ENCODE results near the gene TMC6.
"Not testable (repeated sequence)": the region's sequence is repeated elsewhere in the genome, so short reads cannot be mapped to it uniquely, and the experiment has no call there.

The TMC6 gene

DNA sequence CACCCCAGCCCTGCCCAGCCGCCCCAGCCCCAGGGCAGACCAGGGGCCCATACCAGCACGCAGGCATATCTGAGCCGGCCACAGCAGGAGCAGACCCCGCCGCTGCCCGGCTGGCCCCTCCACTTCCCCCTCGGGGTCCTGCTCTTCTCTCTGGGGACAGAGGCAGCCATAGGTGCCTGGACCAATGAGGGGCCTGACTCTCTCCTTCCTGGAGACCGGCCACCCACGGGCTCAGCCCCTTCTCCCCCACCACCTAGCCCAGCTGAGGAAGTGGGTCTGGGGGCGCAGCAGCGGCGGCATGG lies 3.8 kb downstream of the TMC6 start:
- DNase-seq (ENCODE audit: low read depth, low spot score) = no peak

DNA sequence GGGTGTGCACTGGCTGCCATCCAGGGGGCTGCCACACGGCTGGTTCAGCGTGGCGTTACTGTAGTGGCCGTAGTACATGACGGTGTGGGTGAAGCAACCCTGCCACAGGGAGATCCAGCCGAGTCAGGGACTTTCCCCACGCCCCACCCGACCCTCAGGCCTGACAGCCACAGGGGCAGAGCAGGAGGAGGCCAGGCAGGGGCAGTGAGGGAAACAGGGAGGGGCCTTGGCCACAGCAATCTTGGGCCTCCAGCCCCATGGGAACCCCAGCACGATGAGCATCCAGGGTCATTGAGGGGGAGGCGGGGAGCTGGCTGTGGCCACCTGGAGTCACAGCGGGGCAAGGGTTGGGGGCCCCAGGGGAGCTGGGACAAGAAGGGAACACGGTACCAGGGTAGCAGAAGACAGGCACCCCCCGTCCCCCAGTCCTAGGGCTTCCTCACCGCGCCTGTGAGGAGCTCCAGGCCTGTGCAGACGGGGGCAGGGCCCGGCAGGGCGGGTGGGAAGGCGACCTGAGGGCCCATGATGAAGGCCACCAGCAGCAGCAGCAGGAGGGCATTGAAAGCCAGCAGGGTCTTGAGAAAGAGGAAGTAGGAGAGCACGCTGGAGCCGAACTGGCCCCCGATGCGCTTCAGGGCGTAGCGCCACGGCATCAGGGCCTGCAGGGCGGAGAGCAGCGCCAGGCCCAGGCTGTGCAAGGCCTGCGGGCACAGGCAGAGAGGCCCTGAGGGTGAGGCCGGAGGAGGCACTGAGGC lies 4.3 kb downstream of the TMC6 start:
- DNase-seq (ENCODE audit: low read depth, low spot score) = no peak

DNA sequence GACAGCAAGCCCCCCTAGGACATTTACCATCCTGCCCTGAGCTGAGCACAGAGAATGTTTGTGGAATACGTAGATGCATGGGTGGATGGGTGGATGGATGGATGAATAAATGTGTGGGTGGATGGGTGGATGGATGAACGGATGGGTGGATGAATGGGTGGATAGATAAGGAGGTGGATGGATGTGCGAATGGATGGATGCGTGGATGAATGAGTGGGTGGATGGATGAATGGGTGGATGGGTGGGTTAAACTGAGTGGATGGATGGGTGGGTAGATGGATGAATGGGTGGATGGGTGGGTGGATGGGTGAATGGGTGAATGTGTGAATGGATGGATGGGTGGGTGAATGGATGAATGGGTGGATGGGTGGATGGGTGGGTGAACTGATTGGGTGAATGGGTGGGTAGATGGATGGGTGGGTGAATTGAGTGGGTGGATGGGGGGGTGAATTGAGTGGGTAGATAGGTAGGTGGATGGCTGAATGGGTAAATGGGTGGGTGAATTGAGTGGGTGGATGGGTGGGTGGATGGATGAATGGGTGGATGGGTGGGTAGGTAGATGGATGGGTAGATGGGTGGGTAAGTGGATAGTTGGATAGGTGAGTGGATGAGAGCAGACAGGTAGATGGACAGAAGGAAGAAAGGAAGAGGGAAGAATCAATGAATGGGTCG lies 5.2 kb downstream of the TMC6 start:
- no peak for DNase-seq (ENCODE audit: low read depth, low spot score)

GRCh38 chr17:78122931-78123249 lies 5.7 kb downstream of the TMC6 start:
- no peak for DNase-seq (ENCODE audit: low read depth, low spot score)

DNA sequence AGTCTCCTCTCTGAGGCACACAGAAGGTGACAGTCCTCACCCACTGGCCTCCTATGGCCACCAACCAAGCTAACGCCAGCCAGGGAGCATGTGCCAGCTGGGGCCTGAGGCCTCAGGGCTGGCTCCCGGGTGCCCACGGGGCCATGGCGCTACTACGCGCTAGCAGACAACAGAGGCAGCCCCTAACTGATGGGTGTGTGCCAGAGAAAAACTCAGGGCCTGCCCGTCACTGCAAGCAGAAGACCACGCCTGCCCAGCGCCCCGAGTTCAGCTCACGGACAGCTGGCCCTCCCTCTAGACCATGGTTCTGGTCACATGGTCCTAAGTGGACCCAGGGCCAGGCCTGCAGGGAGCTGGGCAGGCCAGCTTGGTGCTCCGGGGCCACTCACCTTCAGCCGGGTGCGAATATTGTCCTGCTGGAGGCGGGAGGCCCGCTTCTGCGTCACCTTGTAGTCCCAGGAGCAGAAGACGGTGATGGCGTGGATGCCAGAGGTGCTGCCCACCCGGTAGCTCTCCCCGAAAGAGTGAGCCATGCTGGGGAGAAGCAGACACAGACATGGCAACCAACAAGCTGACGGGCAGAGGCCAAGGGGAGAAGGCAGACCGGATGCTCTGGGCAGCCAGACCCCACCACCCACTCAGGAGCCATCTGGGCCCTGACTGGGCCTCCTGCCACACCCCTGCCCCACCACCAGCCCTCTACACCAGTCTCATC lies 6.2 kb downstream of the TMC6 start:
- no peak for DNase-seq (ENCODE audit: low read depth, low spot score)

DNA sequence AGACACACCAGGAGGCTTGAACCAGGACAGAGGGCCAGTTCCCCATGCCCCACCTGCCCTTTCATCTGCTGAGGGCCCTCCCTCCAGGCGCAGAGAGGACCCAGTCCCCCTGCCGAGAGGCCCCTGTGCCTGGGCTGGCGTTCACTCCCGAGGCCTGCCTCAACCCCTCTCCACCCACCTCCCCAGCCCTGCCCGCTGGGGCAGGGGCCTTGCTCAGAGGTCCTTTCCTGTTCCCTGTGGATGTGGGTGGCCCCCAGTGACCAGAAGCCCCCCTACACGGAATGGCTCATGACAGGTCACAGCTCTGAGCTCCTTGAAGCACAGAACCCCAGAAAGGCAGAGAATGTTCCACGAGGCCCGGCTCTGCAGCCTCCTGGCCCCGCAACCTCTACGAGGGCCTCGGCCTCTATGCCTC lies 6.7 kb downstream of the TMC6 start:
- DNase-seq (ENCODE audit: low read depth, low spot score) = no peak

DNA sequence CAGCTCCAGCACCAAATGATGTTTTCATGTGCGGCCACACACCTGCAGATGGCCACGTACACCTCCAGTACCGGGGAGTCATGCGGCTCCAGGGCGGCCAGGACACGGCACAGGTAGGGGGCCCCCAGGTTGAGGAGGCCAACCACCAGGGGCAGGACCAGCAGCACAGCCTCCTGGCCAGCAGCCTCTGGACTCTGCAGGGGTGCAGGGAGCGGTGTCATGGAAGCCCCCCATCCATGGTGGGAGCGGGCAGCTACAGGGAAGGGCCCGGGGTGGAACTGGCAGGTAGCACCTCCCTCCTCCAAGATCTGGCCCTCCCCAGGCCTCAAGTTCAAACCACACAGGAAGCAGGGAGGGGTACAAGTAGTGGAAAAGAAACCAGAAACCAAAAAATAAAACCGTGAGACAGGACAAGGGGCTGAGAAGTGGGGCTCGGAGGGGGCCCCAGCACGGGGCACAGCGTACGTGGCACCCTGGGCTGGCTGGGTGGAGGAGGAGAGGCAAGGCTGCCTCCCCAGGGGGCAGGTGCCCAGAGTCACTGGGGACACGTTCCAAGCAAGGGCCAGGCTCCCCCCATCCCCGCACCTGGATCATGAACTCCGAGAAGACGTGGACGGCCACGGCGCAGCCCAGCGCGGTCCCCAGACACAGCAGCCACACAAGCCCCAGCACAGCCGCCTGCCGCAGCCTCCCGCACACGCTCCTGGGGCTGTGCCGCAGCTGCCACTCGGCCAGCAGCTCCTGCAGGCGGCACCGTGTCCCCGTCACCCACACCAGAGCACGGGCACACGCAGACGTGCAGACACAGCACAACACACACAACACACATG lies 7.4 kb downstream of the TMC6 start:
- no peak for DNase-seq (ENCODE audit: low read depth, low spot score)

DNA sequence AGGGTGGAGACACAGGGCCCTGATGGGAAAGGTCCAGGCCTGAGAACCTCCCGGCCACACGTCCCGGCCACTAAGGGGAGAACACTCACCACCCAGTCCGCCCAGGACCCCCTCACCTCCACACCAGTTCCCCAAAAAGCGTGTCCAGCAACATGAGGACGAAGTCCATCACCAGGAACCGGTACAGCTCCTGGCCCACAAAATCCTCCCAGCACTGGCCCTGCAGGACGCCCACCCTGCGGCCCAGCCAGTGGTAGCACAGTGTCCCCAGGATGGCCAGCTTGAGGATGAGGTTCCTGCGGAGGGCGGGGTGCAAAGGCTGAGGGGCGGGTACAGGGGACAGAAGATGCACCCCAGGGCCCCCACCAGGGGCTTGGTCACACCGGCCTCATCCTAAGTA lies 8.0 kb downstream of the TMC6 start:
- DNase-seq (ENCODE audit: low read depth, low spot score) = no peak

DNA sequence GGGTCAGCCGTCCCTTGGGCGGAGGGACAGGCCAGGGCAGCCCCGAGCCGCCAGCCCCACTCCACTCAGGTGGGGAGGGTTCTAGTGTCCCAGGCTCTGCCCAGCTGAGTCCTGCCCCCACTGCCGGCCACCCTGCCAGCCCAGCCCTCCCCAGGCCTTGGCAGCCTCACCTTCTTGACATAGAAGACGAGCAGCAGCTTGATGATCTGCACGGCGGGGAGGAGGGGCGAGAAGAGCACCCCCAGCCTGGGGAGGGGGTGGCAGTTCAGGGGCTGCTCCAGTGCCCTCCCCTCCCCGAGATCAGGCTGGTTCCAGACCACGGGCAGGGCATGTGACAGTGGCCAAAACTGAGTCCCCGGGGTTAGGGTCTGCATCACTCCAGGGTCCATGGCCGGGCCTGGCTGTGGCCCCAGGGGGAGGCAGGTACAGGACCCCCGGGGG lies 9.7 kb downstream of the TMC6 start:
- DNase-seq (ENCODE audit: low read depth, low spot score) = no peak

DNA sequence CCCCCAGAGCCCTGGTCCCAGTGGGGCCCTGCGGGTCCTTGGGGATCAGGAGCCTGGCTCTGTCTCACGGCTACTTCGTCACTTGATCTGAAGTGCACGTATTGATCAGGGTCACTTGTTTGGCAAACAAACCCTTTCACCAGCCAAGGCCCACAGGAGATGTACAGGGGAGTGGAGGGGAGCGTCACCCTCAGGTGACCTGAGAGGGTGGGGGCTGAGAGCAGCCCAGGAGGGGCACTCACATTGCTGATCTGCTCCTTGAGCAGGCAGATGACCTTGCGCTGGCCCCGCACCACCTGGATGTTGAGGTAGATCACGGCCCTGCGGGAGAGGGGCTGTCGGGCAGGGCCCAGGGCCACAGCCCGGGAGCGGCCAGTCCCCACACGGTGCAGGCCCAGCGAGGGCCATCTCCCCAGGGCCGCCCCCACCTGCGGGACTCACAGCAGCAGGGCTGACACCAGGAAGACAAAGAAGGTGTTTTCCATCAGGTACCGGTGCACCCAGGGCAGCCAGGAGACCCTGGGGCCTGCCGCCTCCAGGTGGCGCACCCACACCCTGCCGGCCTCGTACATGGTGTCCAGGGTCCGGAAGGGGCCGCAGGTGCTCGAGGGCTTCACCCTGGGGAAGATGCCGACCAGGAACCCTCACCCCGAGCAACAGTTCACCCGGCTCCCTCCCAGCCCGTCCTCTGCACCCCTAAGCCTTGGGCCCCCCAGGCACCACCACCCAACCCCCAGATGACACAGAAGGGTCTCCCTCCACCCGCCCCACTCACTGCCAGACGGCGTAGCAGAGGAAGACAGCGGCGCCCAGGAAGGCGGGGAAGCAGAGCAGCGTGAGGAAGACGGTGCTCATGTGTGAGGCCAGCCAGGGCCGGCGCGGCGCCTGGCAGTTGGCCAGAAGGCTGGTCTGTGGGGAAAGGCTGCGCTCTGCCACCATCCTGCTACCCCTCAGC lies 11.3 kb downstream of the TMC6 start:
- DNase-seq (ENCODE audit: low read depth, low spot score) = no peak

DNA sequence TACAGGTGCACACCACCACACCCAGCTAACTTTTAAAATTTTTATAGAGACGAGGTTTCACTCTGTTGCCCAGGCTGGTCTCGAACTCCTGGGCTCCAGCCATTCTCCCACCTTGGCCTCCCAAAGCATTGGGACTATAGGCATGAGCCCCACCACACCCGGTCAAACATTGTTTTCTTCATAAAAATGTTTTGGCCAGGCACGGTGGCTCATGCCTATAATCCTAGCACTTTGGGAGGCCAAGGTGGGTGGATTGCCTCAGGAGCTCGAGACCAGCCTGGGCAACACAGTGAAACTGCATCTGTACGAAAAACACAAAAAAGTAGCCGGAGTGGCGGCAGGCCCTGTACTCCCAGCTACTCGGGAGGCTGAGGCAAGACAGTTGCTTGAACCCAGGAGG lies 12.1 kb downstream of the TMC6 start:
- DNase-seq (ENCODE audit: low read depth, low spot score) = no peak

- not testable (repeated sequence) for DNase-seq (ENCODE audit: low read depth, low spot score)
Measured at GRCh38 chr17:78115803-78116202, 12.8 kb downstream of the TMC6 start.

- DNase-seq (ENCODE audit: low read depth, low spot score) = no peak
Measured at GRCh38 chr17:78114831-78115723, 13.5 kb downstream of the TMC6 start.

DNA sequence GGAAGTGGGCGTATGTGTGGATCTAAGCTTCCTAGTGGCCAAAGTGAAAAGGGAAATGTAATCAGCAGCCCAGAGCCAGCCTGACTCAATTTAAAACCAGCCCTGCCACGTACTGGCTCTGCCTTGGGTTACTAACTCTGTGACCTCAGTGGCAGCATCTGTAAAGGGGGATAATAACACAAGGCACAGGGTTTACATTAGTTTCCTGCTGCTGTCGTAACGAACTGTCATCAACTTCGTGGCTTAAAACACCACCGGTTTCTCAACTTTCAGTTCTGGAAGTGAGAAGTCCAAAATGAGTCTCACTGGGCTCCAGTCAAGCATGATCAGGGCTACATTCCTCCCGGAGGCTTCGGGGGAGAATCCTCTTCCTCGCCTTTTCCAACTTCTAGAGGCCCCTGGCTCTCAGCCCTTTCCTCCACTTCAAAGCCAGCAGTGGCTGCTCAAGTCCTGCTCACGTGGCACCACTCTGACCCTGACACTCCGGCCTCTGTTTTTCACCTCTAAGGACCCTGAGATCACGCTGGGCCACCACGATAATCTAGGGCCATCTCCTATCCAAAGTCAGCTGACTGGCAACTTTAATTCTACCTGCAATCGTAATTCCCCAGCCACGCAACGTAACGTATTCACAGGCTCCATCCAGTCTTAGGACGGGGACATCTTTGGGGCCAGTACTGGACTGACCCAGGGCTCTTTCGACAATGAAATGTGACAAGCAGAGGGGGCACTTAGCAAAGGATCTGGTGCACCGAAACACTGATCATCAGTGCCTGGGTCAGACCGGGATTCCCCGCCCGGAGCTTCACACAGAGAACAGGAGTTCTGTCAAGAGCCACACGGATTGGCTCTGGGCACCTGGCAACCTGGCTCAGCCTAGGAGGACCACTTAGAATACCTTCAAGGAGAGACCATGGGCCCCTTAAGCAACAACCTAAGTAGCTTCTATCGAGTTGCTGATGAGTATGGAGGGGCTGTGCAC lies 14.5 kb downstream of the TMC6 start:
- DNase-seq (ENCODE audit: low read depth, low spot score) = no peak

DNA sequence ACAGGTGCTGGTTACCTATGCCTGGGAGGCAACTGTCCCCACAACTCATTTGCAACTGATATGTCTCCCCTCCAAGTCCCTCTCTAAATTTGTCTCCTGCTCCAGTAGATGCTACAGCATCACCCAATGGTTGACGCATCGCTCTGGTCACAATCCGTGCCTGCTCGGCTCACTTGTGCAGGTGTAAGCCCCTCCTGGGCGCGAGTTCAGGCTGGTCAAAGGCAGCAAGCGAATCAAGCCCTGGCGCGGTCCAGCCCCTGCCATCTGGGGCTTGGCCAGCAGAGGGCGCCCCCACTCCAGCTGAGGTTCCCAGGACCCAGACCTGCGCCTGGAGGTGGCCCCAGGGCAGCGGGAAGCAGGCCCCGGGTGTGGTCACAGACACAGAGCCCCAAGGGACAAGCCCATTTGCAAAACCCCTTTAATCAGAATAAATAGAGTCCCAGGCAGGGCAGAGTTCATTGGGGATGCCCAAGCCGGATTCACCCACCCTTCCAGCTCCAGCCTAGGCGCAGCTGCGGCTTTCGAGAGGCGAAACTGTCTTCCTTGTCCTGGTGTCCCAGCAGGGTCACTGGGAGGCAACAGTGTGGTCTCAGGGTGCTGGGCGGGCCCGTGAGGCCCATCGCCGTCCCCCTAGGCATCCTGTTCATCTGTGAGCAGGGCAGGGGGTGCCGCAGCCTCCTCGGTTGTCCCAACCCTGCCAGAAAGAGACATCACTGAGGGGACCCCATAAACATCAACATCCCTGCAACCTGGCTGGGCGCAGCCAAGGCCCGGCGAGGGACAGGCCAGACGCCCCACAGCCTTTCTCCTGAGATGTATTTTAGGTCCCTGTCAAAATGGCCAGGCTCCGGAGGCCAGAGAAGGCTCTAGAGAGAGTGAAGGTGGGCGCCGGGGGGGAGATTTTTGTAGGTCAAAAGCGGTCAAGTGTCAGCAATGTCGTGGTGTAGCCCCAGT lies 15.8 kb downstream of the TMC6 start:
- no peak for DNase-seq (ENCODE audit: low read depth, low spot score)

DNA sequence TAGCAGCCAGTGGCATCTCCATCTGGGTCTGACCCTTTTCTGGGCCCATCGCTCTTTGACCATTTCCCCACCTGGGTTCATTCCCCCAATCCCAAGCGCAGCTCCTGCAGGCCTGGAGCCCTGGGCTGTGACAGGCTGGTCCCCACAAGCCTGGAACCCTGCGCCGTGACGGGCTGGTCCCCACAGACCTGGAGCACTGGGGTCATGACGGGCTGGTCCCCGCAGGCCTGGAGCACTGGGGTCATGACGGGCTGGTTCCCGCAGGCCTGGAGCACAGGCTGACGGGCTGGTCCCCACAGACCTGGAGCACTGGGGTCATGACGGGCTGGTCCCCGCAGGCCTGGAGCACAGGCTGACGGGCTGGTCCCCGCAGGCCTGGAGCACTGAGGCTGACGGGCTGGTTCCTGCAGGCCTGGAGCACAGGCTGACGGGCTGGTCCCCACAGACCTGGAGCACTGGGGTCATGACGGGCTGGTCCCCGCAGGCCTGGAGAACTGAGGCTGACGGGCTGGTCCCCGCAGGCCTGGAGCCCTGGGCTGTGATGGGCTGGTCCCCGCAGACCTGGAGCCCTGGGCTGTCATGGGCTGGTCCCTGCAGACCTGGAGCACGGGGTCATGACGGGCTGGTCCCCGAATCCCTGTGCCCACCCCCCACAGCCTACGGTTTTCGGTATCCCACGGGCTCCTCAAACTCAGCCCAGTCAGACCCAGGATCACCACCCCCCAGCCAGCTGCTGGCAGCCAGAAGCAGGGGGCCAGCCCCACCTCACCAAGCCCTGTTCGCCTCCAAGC lies 16.6 kb downstream of the TMC6 start:
- no peak for DNase-seq (ENCODE audit: low read depth, low spot score)
